Brain microvascular endothelial cell (primary cell): ENCODE data around the gene KLHL26.

ENCODE experiments used
- DNase-seq: peaks from one replicate; pipeline ENCODE4 v3.0.0-alpha.2; 2020
- H3K27ac ChIP-seq: fragments of 250-450 bp; sonication (Bioruptor Pico); 2 replicates; pipeline ENCODE4 v1.5.1; 2020; ENCODE audit warnings: mild to moderate bottlenecking, moderate library complexity
- H3K27me3 ChIP-seq: fragments of 250-450 bp; sonication (Bioruptor Pico); replicated peaks from 2 replicates; pipeline ENCODE4 v1.5.1; 2020; ENCODE audit warnings: mild to moderate bottlenecking
- H3K36me3 ChIP-seq: fragments of 250-450 bp; sonication (Bioruptor Pico); replicated peaks from 2 replicates; pipeline ENCODE4 v1.5.1; 2020; ENCODE audit warnings: mild to moderate bottlenecking
- H3K4me3 ChIP-seq: 2 replicates; pipeline ENCODE4 v1.5.1; 2011; ENCODE audit warnings: low read depth, mild to moderate bottlenecking, control low read depth, low read length, moderate library complexity
- in situ Hi-C: cut with HindIII; loops from 2 replicates; pipeline ENCODE4 v1.10.0; 2017; ENCODE audit warnings: low sequenced_read_pairs, low pct_ligation_motif_present
- TF ChIP-seq, protein P1 (sequence below): IDR thresholded peaks from 2 replicates; pipeline ENCODE4 v1.5.1; 2011; ENCODE audit warnings: low read depth, mild to moderate bottlenecking, moderate library complexity, low read length, control low read depth, inconsistent platforms; ENCODE audit errors: missing control alignments

KLHL26 gene

DNA sequence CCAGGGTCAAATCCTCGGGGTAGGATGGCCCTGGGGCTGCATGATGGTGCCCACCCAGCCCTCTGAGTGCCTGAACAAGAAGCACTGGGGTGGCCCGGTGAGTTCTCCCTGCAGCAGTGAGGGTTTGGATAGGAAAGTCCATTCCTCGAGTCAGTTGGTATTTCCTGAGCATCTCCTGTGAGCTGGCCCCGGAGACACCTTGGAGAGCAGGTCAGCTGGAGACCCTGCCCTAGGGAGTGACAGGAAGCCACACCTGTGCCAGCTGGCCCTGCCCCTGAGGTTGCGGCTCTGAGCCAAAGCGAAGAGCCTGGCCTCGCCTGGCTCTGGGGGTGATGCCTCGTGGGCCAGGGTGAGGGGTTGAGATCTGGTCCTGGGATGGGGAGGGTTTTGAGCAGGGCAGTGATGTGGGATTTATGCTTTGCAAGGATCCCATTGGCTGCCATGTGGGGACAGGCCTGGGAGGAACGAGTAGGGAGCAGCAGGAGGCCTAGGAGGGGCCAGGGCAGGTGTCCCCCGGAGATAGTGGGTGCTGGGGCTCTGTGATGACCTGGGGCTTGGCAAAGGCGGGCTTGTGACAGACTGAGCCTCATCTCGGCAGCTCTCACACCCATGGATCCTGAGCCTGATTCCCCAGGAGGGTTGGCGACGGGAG lies 62.7 kb downstream of the KLHL26 start:
- TF ChIP-seq, protein P1, sequence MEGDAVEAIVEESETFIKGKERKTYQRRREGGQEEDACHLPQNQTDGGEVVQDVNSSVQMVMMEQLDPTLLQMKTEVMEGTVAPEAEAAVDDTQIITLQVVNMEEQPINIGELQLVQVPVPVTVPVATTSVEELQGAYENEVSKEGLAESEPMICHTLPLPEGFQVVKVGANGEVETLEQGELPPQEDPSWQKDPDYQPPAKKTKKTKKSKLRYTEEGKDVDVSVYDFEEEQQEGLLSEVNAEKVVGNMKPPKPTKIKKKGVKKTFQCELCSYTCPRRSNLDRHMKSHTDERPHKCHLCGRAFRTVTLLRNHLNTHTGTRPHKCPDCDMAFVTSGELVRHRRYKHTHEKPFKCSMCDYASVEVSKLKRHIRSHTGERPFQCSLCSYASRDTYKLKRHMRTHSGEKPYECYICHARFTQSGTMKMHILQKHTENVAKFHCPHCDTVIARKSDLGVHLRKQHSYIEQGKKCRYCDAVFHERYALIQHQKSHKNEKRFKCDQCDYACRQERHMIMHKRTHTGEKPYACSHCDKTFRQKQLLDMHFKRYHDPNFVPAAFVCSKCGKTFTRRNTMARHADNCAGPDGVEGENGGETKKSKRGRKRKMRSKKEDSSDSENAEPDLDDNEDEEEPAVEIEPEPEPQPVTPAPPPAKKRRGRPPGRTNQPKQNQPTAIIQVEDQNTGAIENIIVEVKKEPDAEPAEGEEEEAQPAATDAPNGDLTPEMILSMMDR: no peak
- DNase-seq: no peak
- Histone ChIP-seq H3K36me3 (no peaks in the 10 kb centered on the region), H3K4me3 (no peak overlapping the region), H3K27ac (no peak overlapping the region), H3K27me3 (no peaks in the 10 kb centered on the region)
- in situ Hi-C loops: no loop called here

DNA sequence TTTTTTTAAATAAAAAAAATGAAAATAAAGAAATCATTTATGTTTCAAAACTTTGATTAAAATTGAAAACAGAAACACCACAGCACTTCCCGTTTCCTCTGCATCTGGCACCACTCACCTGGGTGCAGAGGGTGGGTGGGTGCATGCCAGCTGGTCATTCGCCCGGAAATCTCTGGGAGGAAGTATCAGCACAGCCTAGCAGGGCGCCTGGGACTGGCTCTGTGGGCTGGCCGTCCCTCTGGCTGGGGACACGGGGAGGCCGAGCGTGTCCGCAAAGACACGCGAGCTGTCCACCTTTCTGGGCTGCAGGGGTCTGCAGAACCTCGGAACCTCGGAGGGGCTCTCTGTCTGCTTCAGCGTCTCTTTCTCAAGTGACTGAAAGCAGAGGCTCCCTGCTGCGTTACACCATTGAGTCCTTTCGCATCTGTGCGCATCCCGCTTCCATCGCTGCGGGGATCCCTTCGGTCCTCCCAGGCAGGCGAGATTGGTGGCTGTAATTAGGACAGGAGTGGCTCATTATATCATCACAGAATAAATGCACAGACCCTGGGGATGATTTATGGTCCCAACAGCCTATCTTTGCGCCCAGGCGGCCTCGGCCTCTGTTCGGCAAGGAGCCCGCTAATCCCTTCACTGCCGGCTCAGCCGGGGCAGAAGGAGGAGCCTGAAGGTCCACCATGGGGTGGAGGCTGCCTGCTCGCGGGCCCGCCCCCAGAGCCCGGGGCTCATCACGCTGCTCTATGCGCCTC lies 63.8 kb downstream of the KLHL26 start:
- Histone ChIP-seq H3K4me3 (peak overlapping the region; percentile 39), H3K36me3 (no peaks in the 10 kb centered on the region), H3K27me3 (no peaks in the 10 kb centered on the region), H3K27ac (no peak overlapping the region)
- TF ChIP-seq, protein P1: no peak
- in situ Hi-C loops: no loop called here
- peak; percentile 33 for DNase-seq

DNA sequence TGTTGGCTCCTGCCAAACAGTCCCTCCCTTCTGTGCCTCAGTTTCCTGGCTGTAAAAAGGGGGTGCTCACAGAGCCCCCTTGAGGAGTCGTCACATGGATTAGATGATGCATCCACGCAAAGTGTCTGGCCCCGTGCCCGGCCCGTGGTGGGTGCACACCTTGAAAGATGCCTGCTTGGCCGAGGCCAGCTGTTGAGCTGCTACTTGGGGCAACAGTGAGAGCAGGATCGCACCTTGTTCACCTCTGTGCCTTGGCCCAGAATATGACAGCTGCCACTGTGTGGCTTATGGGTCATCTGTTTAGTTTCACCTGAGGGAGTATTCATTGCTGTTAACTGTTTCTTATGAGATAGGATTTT lies 64.4 kb downstream of the KLHL26 start:
- no peak for DNase-seq
- no peak overlapping the region for H3K27ac ChIP-seq
- no peaks in the 10 kb centered on the region for H3K27me3 ChIP-seq
- H3K36me3 ChIP-seq: no peaks in the 10 kb centered on the region
- in situ Hi-C loops: no loop called here
- TF ChIP-seq, protein P1: no peak
- no peak overlapping the region for H3K4me3 ChIP-seq

DNA sequence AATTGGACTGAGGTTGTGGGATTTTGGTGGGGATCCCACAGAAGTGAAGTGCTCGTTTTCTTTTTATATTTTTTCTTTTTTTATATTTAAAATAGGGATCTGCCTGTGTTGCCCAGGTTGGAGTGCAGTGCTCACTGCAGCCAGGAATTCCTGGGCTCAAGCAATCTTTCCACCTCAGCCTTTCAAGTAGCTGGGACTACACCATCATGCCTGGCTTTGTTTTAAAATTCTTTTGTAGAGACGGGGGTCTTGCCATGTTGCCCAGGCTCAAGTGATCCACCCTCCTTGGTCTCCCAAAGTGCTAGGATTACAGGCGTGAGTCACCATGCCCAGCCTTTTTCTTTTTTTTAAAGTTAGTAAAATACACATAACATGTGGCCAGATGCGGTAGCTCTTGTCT lies 67.2 kb downstream of the KLHL26 start:
- no peaks in the 10 kb centered on the region for H3K36me3 ChIP-seq
- TF ChIP-seq, protein P1: no peak
- H3K27me3 ChIP-seq: no peaks in the 10 kb centered on the region
- no peak overlapping the region for H3K27ac ChIP-seq
- no peak overlapping the region for H3K4me3 ChIP-seq
- no peak for DNase-seq
- in situ Hi-C loops: no loop called here

DNA sequence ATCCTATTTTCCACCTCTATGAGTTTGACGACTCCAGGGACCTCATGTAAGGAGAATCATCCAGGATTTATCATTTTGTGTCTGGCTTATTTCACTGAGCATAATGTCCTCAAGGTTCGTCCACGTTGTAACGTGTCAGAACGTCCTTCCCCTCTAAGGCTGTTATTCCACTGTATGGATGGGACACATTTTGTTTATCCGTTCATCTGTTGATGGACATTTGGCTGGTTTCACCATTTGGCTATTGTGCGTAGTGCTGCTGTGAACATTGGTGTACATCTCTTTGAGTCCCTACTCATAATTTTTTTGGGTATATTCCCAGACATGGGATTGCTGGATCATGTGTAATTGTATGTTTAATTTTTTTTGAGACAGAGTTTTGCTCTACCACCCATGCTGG lies 68.1 kb downstream of the KLHL26 start:
- H3K27me3 ChIP-seq: no peaks in the 10 kb centered on the region
- in situ Hi-C loops: no loop called here
- H3K36me3 ChIP-seq: no peaks in the 10 kb centered on the region
- no peak overlapping the region for H3K4me3 ChIP-seq
- no peak overlapping the region for H3K27ac ChIP-seq
- TF ChIP-seq, protein P1: no peak
- no peak for DNase-seq
